ENCODE measurements around the gene FIBCD1. TPM values are rescaled to one million over a fixed set of nuclear protein-coding genes. Genes with fewer than 3 reads are reported as not detected.

The FIBCD1 gene
- total and polyA plus RNA-seq, 2 of the 8 experiments (the other 6 are each of a cell fraction or from before 2014, with no cell fraction given), result 6.1 to 8.8 TPM

DNA sequence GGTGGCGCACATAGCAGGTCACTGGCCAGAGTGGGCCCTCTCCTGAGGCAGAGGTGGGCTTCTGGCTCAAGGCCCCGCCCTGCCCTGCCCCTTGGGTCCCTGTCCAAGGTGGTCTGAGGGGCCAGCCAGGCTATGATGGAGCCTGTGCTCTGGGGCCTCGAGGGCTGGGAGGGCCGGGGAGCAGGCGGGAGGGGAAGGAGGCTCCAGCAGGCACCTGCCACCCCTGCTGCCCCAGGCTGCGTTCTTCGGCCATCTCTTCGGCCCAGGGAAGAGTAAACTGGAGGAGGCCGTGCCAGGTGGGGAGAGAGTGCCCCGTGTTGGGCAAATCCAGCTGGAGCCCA lies 14.6 kb downstream of the FIBCD1 start:
- CTCF ChIA-PET (ENCODE audit: partially characterized antibody), result interaction anchor here (0.5 to 3.9 kb wide), 3 partner anchors 9 to 86 kb away, joined by 3 to 16 read pairs (median 14); no protein-coding TSS in a partner anchor
- Histone ChIP-seq H3K9ac (replicated peaks in 1 of 4; ENCODE audit: extremely low read depth in 1 of 4, low read depth in 3 of 4, low read length in 3 of 4) (no peak overlapping the region), H4K8ac (ENCODE audit: extremely low read depth, insufficient read depth, low read length) (no peak overlapping the region), H3K4me2 (ENCODE audit: insufficient read depth in 1 of 2, low read depth in 2 of 2, low read length in 2 of 2) (no peak overlapping the region), H4K91ac (replicated peaks; ENCODE audit: insufficient read length, low read length) (no peak overlapping the region), H2AFZ (ENCODE audit: low read length) (no peak overlapping the region), H2AK5ac (ENCODE audit: low read depth, low read length) (no peak overlapping the region), H3K9me3 (ENCODE audit: insufficient read depth in 2 of 2, low read depth in 1 of 2, low read length in 1 of 2) (no peaks in the 10 kb centered on the region), H3K79me1 (ENCODE audit: low read depth, low read length) (no peaks in the 10 kb centered on the region), H3K79me2 (ENCODE audit: control insufficient read depth in 1 of 2, insufficient read depth in 2 of 2, low read length in 2 of 2) (no peaks in the 10 kb centered on the region), H4K5ac (ENCODE audit: insufficient read length, low read depth, low read length) (no peak overlapping the region), H2BK15ac (ENCODE audit: low read length) (no peak overlapping the region), H2BK20ac (ENCODE audit: low read length) (no peak overlapping the region), H3K4me3 (ENCODE audit: extremely low read depth in 1 of 4, insufficient read depth in 2 of 4, low read depth in 3 of 4, low read length in 4 of 4) (no peak overlapping the region), H2BK12ac (ENCODE audit: low read depth, low read length) (no peak overlapping the region), H4K20me1 (replicated peaks in 1 of 2; ENCODE audit: control insufficient read depth in 1 of 2, insufficient read depth in 2 of 2, low read length in 2 of 2) (no peaks in the 10 kb centered on the region), H3K56ac (replicated peaks; ENCODE audit: insufficient read length, low read depth, low read length) (no peak overlapping the region), H3K23ac (ENCODE audit: insufficient read length) (no peak overlapping the region), H3K27ac (ENCODE audit: low read depth, low read length) (no peak overlapping the region), H3K18ac (ENCODE audit: extremely low read depth, low read length) (no peak overlapping the region), H3K27me3 (replicated peaks in 1 of 4; ENCODE audit: control insufficient read depth in 3 of 4, extremely low read depth in 1 of 4, insufficient read depth in 3 of 4, low read length in 3 of 4) (no peaks in the 10 kb centered on the region), H3K14ac (ENCODE audit: insufficient read length) (no peak overlapping the region), H3K4me1 (replicated peaks in 1 of 4; ENCODE audit: control insufficient read depth in 3 of 4, insufficient read depth in 4 of 4, low read length in 3 of 4) (peaks cover 0 to 12% (median 2%) of the 10 kb centered on the region in 4 experiments; a peak in 5 of 7 replicates), H2BK5ac (ENCODE audit: low read depth, low read length) (no peak overlapping the region), H3K36me3 (ENCODE audit: control insufficient read depth in 2 of 4, insufficient read depth in 4 of 4, low read length in 3 of 4) (no peaks in the 10 kb centered on the region), H3K23me2 (ENCODE audit: low read depth, low read length) (no peaks in the 10 kb centered on the region), H2BK120ac (replicated peaks; ENCODE audit: low read depth, low read length) (no peak overlapping the region), H3K4ac (replicated peaks; ENCODE audit: insufficient read length, low read depth, low read length) (no peak overlapping the region)
- POLR2A ChIA-PET (ENCODE audit: partially characterized antibody), result no interaction called here
- 80% methylated on average over 7 of the region's 10 CpGs; no CpG with 5 or more reads in 1 of the 2 experiments for WGBS, 2 experiments (ENCODE audit: extremely low coverage in 1 of 2, insufficient coverage in 1 of 2, insufficient read length in 1 of 2, insufficient replicate concordance in 2 of 2, low coverage in 1 of 2, low lambda C conversion rate in 2 of 2, missing lambda C conversion rate in 1 of 2)
- DNase-seq (ENCODE audit: low read depth in 1 of 2, low spot score in 2 of 2), result no peak
- no peak for TF ChIP-seq JUND (IDR thresholded peaks at IDR 0.05; ENCODE audit: low read length)
- no peak for TF ChIP-seq SIX5 (IDR thresholded peaks at IDR 0.05; ENCODE audit: low read depth, low read length)
- no peak for TF ChIP-seq GTF2F1 (IDR thresholded peaks at IDR 0.05; ENCODE audit: borderline replicate concordance, low read depth, low read length)
- no peak for TF ChIP-seq RXRA (IDR thresholded peaks at IDR 0.05; ENCODE audit: insufficient read depth, low read depth, low read length)
- no peak for TF ChIP-seq POLR2AphosphoS5 (IDR thresholded peaks at IDR 0.05; ENCODE audit: low read depth, low read length)
- TF ChIP-seq, protein P1, sequence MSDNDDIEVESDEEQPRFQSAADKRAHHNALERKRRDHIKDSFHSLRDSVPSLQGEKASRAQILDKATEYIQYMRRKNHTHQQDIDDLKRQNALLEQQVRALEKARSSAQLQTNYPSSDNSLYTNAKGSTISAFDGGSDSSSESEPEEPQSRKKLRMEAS (IDR thresholded peaks at IDR 0.05), result 0 out of 2 replicates have a peak, but pooled peaks have one; percentile 4
- TF ChIP-seq BCL11A (IDR thresholded peaks at IDR 0.05; ENCODE audit: low read depth in 2 of 2, low read length in 2 of 2), result no peak
- TF ChIP-seq EP300 (IDR thresholded peaks at IDR 0.05; ENCODE audit: borderline replicate concordance in 1 of 2, low read depth in 2 of 2, low read length in 2 of 2), result no peak
- no peak for FAIRE-seq
